Islet precursor cell (in vitro differentiated cells): ENCODE data around the gene FBXL16.

ENCODE experiments used
- DNase-seq: peaks from one replicate; pipeline ENCODE4 v3.0.0-alpha.2; 2018

The FBXL16 gene

GRCh38 chr16:722835-723633 lies 17.4 kb upstream of the FBXL16 start:
- no peak for DNase-seq

GRCh38 chr16:721765-722540 lies 16.4 kb upstream of the FBXL16 start:
- DNase-seq, result no peak

- DNase-seq, result peak; percentile 92
Observed at GRCh38 chr16:720990-721764, 15.6 kb upstream of the FBXL16 start, which contains the start of gene ANTKMT. ANTKMT (plus strand) TSS chr16:721146; CDS start chr16:721275, 129 bp downstream.

- peak; percentile 92 for DNase-seq
Observed at GRCh38 chr16:720447-720989, 14.9 kb upstream of the FBXL16 start.

- no peak for DNase-seq
Observed at GRCh38 chr16:719815-720446, 14.3 kb upstream of the FBXL16 start.

- no peak for DNase-seq
Observed at GRCh38 chr16:718922-719321, 13.3 kb upstream of the FBXL16 start.

GRCh38 chr16:718389-718788 lies 12.8 kb upstream of the FBXL16 start:
- no peak for DNase-seq

GRCh38 chr16:717450-718245 lies 12.0 kb upstream of the FBXL16 start:
- no peak for DNase-seq

GRCh38 chr16:716768-717325 lies 11.2 kb upstream of the FBXL16 start:
- DNase-seq, result no peak

- DNase-seq, result no peak
Observed at GRCh38 chr16:716200-716568, 10.6 kb upstream of the FBXL16 start.

GRCh38 chr16:715477-716199 lies 10.0 kb upstream of the FBXL16 start:
- DNase-seq, result no peak

GRCh38 chr16:714558-715476 lies 9.2 kb upstream of the FBXL16 start, which contains the start of gene METRN:
METRN (plus strand) TSS chr16:715118; CDS start chr16:715290, 172 bp downstream.
- peak; percentile 92 for DNase-seq

- peak; percentile 81 for DNase-seq
Observed at GRCh38 chr16:714079-714478, 8.5 kb upstream of the FBXL16 start.

- DNase-seq, result peak; percentile 98
Observed at GRCh38 chr16:712740-713250, 7.2 kb upstream of the FBXL16 start.

GRCh38 chr16:711548-712320 lies 6.1 kb upstream of the FBXL16 start:
- DNase-seq, result peak; percentile 89

GRCh38 chr16:711084-711483 lies 5.5 kb upstream of the FBXL16 start:
- no peak for DNase-seq

GRCh38 chr16:710500-711075 lies 5.0 kb upstream of the FBXL16 start:
- no peak for DNase-seq
